Hepatocyte (in vitro differentiated cells): ENCODE data around the gene TNFSF11. TPM values are rescaled to one million over a fixed set of nuclear protein-coding genes. Genes with fewer than 3 reads are reported as not detected.

Experiments used
- DNase-seq: peaks from one replicate; pipeline ENCODE4 v3.0.0-alpha.2; 2016; ENCODE audit warnings: low spot score
- H2AFZ ChIP-seq: fragments of 200-600 bp; sonication (generic); 2 replicates; pipeline ENCODE4 v1.6.0; 2016; ENCODE audit warnings: antibody characterized with exemption, mild to moderate bottlenecking
- H3K27ac ChIP-seq: fragments of 200-600 bp; sonication (generic); 2 replicates; pipeline ENCODE4 v1.5.1; 2016; ENCODE audit warnings: mild to moderate bottlenecking
- H3K27me3 ChIP-seq: fragments of 200-600 bp; sonication (generic); 2 replicates; pipeline ENCODE4 v1.6.1; 2016
- H3K36me3 ChIP-seq: fragments of 200-600 bp; sonication (generic); replicated peaks from 2 replicates; pipeline ENCODE4 v1.5.1; 2016; ENCODE audit warnings: low read depth; ENCODE audit not compliant: insufficient read depth
- H3K4me1 ChIP-seq: fragments of 200-600 bp; sonication (generic); 2 replicates; pipeline ENCODE4 v1.5.1; 2016; ENCODE audit warnings: mild to moderate bottlenecking, moderate library complexity; ENCODE audit not compliant: insufficient read depth
- H3K4me2 ChIP-seq: fragments of 200-600 bp; sonication (generic); 2 replicates; pipeline ENCODE4 v1.6.0; 2016
- H3K4me3 ChIP-seq: fragments of 200-600 bp; sonication (generic); 2 replicates; pipeline ENCODE4 v1.5.1; 2016; ENCODE audit warnings: mild to moderate bottlenecking
- H3K79me2 ChIP-seq: fragments of 200-600 bp; sonication (generic); 2 replicates; pipeline ENCODE4 v1.6.0; 2017; ENCODE audit warnings: mild to moderate bottlenecking
- H3K9me2 ChIP-seq: fragments of 200-600 bp; sonication (generic); replicated peaks from 2 replicates; pipeline ENCODE4 v1.6.0; 2017; ENCODE audit warnings: mild to moderate bottlenecking; ENCODE audit not compliant: insufficient read depth
- H3K9me3 ChIP-seq: fragments of 200-600 bp; sonication (generic); 2 replicates; pipeline ENCODE4 v1.5.1; 2016; ENCODE audit warnings: low read depth, mild to moderate bottlenecking
- H4K20me1 ChIP-seq: fragments of 200-600 bp; sonication (generic); 2 replicates; pipeline ENCODE4 v1.6.0; 2016; ENCODE audit warnings: mild to moderate bottlenecking; ENCODE audit not compliant: insufficient read depth, poor library complexity, severe bottlenecking
- EZH2 ChIP-seq: fragments of 200-600 bp; sonication (generic); IDR thresholded peaks from 2 replicates; pipeline ENCODE4 v1.6.1; 2016; ENCODE audit warnings: antibody characterized with exemption, mild to moderate bottlenecking, borderline replicate concordance
- EZH2phosphoT487 ChIP-seq: fragments of 200-600 bp; sonication (generic); IDR thresholded peaks from one replicate; pipeline ENCODE4 v1.6.1; 2018; ENCODE audit warnings: antibody characterized with exemption, mild to moderate bottlenecking, low read depth, moderate library complexity; ENCODE audit not compliant: unreplicated experiment, severe bottlenecking
- WGBS: methylation state at CpG from one replicate; pipeline ENCODE4 v1.1.6; 2016; ENCODE audit warnings: low lambda C conversion rate; ENCODE audit errors: missing lambda C conversion rate; 5-methylcytosine and 5-hydroxymethylcytosine counted together
- polyA plus RNA-seq: library from polyadenylated mRNA; unstranded; fragments of >200 nt; fragmentation: Nextera tagmentation; extraction: Ambion mirVana; gene quantifications from 2 replicates; pipeline ENCODE4 v1.2.1, GENCODE V29; 2016
- total RNA-seq: library from RNA; depleted of rRNA; stranded (reverse); fragments of >200 nt; gene quantifications from 2 replicates; pipeline ENCODE4 v1.2.3, GENCODE V29; 2014
- TF ChIP-seq, protein P1 (sequence below): fragments of 200-600 bp; sonication (generic); IDR thresholded peaks from 2 replicates; pipeline ENCODE4 v1.5.1; 2016; ENCODE audit warnings: antibody characterized with exemption, mild to moderate bottlenecking; ENCODE audit not compliant: poor library complexity

The TNFSF11 gene
- total and polyA plus RNA-seq, 2 experiments from 2014 or later = 0.83 TPM; not detected in 1

GRCh38 chr13:42526276-42526675 lies 47.7 kb upstream of the TNFSF11 start:
- no peak overlapping the region for H2AFZ ChIP-seq
- 53% methylated on average over 3 of the region's 3 CpGs for WGBS

GRCh38 chr13:42526804-42527203 lies 47.1 kb upstream of the TNFSF11 start:
- Histone ChIP-seq H3K4me2 (no peak overlapping the region), H2AFZ (no peak overlapping the region), H3K9me2 (no peaks in the 10 kb centered on the region), H3K27ac (no peak overlapping the region), H3K79me2 (no peaks in the 10 kb centered on the region), H4K20me1 (no peaks in the 10 kb centered on the region), H3K9me3 (no peaks in the 10 kb centered on the region), H3K4me3 (no peak overlapping the region), H3K27me3 (no peaks in the 10 kb centered on the region), H3K36me3 (no peaks in the 10 kb centered on the region), H3K4me1 (peaks cover 4% of the 10 kb centered on the region)
- WGBS = 74% methylated on average over 3 of the region's 3 CpGs
- no peak for DNase-seq
- TF ChIP-seq EZH2 (no peak), EZH2phosphoT487 (no peak)
- TF ChIP-seq, protein P1, sequence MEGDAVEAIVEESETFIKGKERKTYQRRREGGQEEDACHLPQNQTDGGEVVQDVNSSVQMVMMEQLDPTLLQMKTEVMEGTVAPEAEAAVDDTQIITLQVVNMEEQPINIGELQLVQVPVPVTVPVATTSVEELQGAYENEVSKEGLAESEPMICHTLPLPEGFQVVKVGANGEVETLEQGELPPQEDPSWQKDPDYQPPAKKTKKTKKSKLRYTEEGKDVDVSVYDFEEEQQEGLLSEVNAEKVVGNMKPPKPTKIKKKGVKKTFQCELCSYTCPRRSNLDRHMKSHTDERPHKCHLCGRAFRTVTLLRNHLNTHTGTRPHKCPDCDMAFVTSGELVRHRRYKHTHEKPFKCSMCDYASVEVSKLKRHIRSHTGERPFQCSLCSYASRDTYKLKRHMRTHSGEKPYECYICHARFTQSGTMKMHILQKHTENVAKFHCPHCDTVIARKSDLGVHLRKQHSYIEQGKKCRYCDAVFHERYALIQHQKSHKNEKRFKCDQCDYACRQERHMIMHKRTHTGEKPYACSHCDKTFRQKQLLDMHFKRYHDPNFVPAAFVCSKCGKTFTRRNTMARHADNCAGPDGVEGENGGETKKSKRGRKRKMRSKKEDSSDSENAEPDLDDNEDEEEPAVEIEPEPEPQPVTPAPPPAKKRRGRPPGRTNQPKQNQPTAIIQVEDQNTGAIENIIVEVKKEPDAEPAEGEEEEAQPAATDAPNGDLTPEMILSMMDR = no peak

More at GRCh38 chr13:42526276-42526675, 47.7 kb upstream of the TNFSF11 start:
- Histone ChIP-seq H3K4me2 (no peak overlapping the region), H3K79me2 (no peaks in the 10 kb centered on the region), H3K27me3 (no peaks in the 10 kb centered on the region), H3K27ac (no peak overlapping the region), H3K9me2 (no peaks in the 10 kb centered on the region), H4K20me1 (no peaks in the 10 kb centered on the region), H3K9me3 (no peaks in the 10 kb centered on the region), H3K4me1 (peaks cover 4% of the 10 kb centered on the region), H3K36me3 (no peaks in the 10 kb centered on the region), H3K4me3 (no peak overlapping the region)
- no peak for TF ChIP-seq EZH2phosphoT487
- TF ChIP-seq, protein P1 = no peak
- no peak for TF ChIP-seq EZH2
- no peak for DNase-seq

GRCh38 chr13:42532561-42533335 lies 41.2 kb upstream of the TNFSF11 start:
- TF ChIP-seq EZH2 (no peak), EZH2phosphoT487 (no peak)
- TF ChIP-seq, protein P1 = no peak
- Histone ChIP-seq H4K20me1 (no peaks in the 10 kb centered on the region), H2AFZ (no peak overlapping the region), H3K9me2 (no peaks in the 10 kb centered on the region), H3K27me3 (no peaks in the 10 kb centered on the region), H3K4me3 (no peak overlapping the region), H3K27ac (no peak overlapping the region), H3K9me3 (no peaks in the 10 kb centered on the region), H3K79me2 (no peaks in the 10 kb centered on the region), H3K4me2 (no peak overlapping the region), H3K36me3 (no peaks in the 10 kb centered on the region), H3K4me1 (no peaks in the 10 kb centered on the region)
- no peak for DNase-seq
- 77% methylated on average over 4 of the region's 4 CpGs for WGBS
